GM12891 (cell line): ENCODE measurements around the gene STX3.

Source experiments
- PAX5 ChIP-seq: IDR thresholded peaks from 2 replicates; pipeline ENCODE4 v1.6.1; 2011; ENCODE audit warnings: low read length, moderate library complexity, mild to moderate bottlenecking; ENCODE audit not compliant: insufficient read depth, severe bottlenecking
- POLR2A ChIP-seq: IDR thresholded peaks from 2 replicates; pipeline ENCODE4 v1.6.1; 2011; ENCODE audit warnings: low read depth, low read length, control low read depth
- POLR2AphosphoS5 ChIP-seq: IDR thresholded peaks from 2 replicates; pipeline ENCODE4 v1.6.1; 2011; ENCODE audit warnings: low read depth, low read length, control low read depth
- TAF1 ChIP-seq: IDR thresholded peaks from 2 replicates; pipeline ENCODE4 v1.6.1; 2011; ENCODE audit warnings: low read depth, low read length, control low read depth

DNA sequence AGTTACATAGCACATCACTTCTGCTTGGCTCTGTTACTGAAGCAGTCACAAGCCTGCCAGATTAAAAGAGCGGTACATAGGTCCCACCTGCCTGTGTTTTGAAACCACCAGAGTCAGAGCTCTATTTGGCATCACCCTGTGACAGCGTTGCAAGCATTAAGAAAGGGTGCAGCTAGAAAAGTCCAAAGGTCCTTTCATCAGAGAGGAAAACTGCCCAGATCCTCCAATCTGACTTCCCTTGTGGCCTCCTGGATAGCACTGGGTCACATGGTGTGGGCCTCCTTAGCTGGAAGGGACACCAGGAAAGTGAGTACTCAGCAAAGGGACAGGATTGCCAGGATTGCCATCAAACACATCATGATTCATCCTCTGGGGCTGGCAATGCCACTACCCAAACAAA lies 22.9 kb downstream of the STX3 start:
- no peak for TF ChIP-seq TAF1
- no peak for TF ChIP-seq POLR2A
- no peak for TF ChIP-seq POLR2AphosphoS5
- TF ChIP-seq PAX5, result no peak
